ENCODE measurements around the gene GCSAM. TPM values are rescaled to one million over a fixed set of nuclear protein-coding genes. Genes with fewer than 3 reads are reported as not detected.

Gene GCSAM
- total RNA-seq, 1 donor from 2014 or later = not detected

GRCh38 chr3:112133626-112134334, 732 bp upstream of the GCSAM start:
- intact Hi-C loops (cut with DNase I) = no loop called here
- Histone ChIP-seq H3K36me3 (peaks cover 0 to 3% of the 10 kb centered on the region in 2 donors), H3K4me3 (no peak overlapping the region), H3K9me3 (no peaks in the 10 kb centered on the region), H3K27ac (no peak overlapping the region), H3K4me1 (no peaks in the 10 kb centered on the region), H3K27me3 (no peaks in the 10 kb centered on the region)
- no peak for TF ChIP-seq CTCF (IDR thresholded peaks at IDR 0.05)
- DNase-seq (ENCODE audit: low spot score in 2 of 2) = no peak

- TF ChIP-seq CTCF (IDR thresholded peaks at IDR 0.05) = no peak
- peaks cover 0 to 3% of the 10 kb centered on the region in 2 donors for H3K36me3 ChIP-seq
- H3K4me1 ChIP-seq = no peaks in the 10 kb centered on the region
- no peak overlapping the region for H3K27ac ChIP-seq
- no peak for DNase-seq (ENCODE audit: low spot score in 2 of 2)
- intact Hi-C loops (cut with DNase I) = no loop called here
- H3K27me3 ChIP-seq = no peaks in the 10 kb centered on the region
- H3K4me3 ChIP-seq = no peak overlapping the region
- no peaks in the 10 kb centered on the region for H3K9me3 ChIP-seq
These were observed 494 bp downstream of the GCSAM start for GRCh38 chr3:112132554-112132953.

- no peak for DNase-seq (ENCODE audit: low spot score in 2 of 2)
- intact Hi-C loops (cut with DNase I) = no loop called here
- Histone ChIP-seq H3K36me3 (peaks cover 0 to 3% of the 10 kb centered on the region in 2 donors), H3K27ac (no peak overlapping the region), H3K9me3 (no peaks in the 10 kb centered on the region), H3K4me3 (no peak overlapping the region), H3K27me3 (no peaks in the 10 kb centered on the region), H3K4me1 (no peaks in the 10 kb centered on the region)
- no peak for TF ChIP-seq CTCF (IDR thresholded peaks at IDR 0.05)
These were observed 960 bp downstream of the GCSAM start for GRCh38 chr3:112132088-112132487.

DNA sequence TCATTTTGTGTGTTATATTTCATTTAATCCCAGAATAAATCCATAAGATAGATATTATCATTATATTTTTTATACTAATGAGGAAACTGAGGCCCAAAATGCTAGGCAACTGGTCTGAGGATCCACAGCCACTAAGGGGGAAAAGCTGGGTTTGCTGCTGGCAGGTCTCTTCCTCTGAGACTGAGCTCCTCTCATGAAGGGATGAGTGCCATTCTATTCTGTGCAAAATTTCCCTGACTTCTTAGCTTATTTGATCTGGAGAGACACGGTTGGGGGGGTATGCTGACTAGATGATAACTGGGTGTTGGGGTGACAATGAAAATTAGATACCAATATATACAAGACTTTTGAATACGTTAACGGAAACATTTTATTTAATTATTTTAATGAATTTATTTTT, 1.9 kb downstream of the GCSAM start:
- H3K27me3 ChIP-seq = no peaks in the 10 kb centered on the region
- no peak overlapping the region for H3K27ac ChIP-seq
- intact Hi-C loops (cut with DNase I) = no loop called here
- H3K36me3 ChIP-seq = peaks cover 0 to 3% of the 10 kb centered on the region in 2 donors
- TF ChIP-seq CTCF (IDR thresholded peaks at IDR 0.05) = no peak
- H3K9me3 ChIP-seq = no peaks in the 10 kb centered on the region
- no peak overlapping the region for H3K4me3 ChIP-seq
- no peak for DNase-seq (ENCODE audit: low spot score in 2 of 2)
- H3K4me1 ChIP-seq = no peaks in the 10 kb centered on the region

DNA sequence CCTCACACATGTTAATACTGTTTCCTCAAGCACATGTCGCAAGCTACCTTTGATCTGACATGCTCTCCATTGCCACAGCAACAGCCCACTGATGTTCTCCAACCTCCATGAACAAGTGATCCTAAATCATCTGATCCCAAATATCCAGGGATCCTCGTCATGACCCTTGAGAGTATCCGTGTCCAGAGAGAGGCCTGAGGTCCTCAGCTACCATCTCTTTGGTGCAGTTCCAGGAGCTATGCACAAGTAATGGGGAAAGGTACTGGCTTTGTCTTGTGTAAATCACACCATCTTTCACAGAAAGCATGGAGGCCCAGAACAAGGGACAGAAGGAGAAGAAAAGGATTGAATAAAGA, 2.4 kb downstream of the GCSAM start:
- peaks cover 0 to 3% of the 10 kb centered on the region in 2 donors for H3K36me3 ChIP-seq
- no peaks in the 10 kb centered on the region for H3K9me3 ChIP-seq
- no peak for DNase-seq (ENCODE audit: low spot score in 2 of 2)
- intact Hi-C loops (cut with DNase I) = no loop called here
- no peak overlapping the region for H3K27ac ChIP-seq
- no peak overlapping the region for H3K4me3 ChIP-seq
- TF ChIP-seq CTCF (IDR thresholded peaks at IDR 0.05) = no peak
- no peaks in the 10 kb centered on the region for H3K4me1 ChIP-seq
- no peaks in the 10 kb centered on the region for H3K27me3 ChIP-seq

All from ascending aorta (tissue), 2 donors.